ENCODE results near the gene NOP53. TPM values are rescaled to one million over a fixed set of nuclear protein-coding genes. Genes with fewer than 3 reads are reported as not detected.

The NOP53 gene
- total and polyA plus RNA-seq, 9 of the 15 experiments (the other 6 are each of a cell fraction or from before 2014, with no cell fraction given), result 6.5 to 274 (median 145) TPM

GRCh38 chr19:47697863-47698609 is 47.3 kb upstream of the NOP53 start (continued):
- peak; percentile 44; the same call in 1 of the 2 replicates for TF ChIP-seq HMGXB4 (CRISPR knock-in tag; IDR thresholded peaks at IDR 0.05)
- TF ChIP-seq SETDB1 (IDR thresholded peaks at IDR 0.05; ENCODE audit: low read length), result no peak
- no peak for TF ChIP-seq RNF2 (IDR thresholded peaks at IDR 0.05)
- peak; percentile 84 for TF ChIP-seq BCOR (IDR thresholded peaks at IDR 0.05)
- TF ChIP-seq RCOR1 (IDR thresholded peaks at IDR 0.05; ENCODE audit: borderline replicate concordance in 1 of 2, low read depth in 2 of 2, low read length in 2 of 2), result peak in 1 of 2 experiments; percentile 74; a peak in 2 of 4 replicates
- 0 out of 2 replicates have a peak, but pooled peaks have one; percentile 39 for TF ChIP-seq ETV5 (CRISPR knock-in tag; IDR thresholded peaks at IDR 0.05; ENCODE audit: low read depth)
- TF ChIP-seq RBM15 (IDR thresholded peaks at IDR 0.05; ENCODE audit: insufficient read depth, low read length), result no peak
- no peak for TF ChIP-seq ZNF354B (CRISPR knock-in tag; IDR thresholded peaks at IDR 0.05)
- peak; percentile 80 for TF ChIP-seq GABPB1 (CRISPR knock-in tag; IDR thresholded peaks at IDR 0.05)
- TF ChIP-seq SRF (CRISPR knock-in tag; IDR thresholded peaks at IDR 0.05), result peak in 1 of 2 experiments; percentile 45; a peak in 1 of 4 replicates
- 0 out of 2 replicates have a peak, but pooled peaks have one; percentile 34 for TF ChIP-seq ARID4B (CRISPR knock-in tag; IDR thresholded peaks at IDR 0.05)
- TF ChIP-seq SIN3B (IDR thresholded peaks at IDR 0.05; ENCODE audit: low read depth), result no peak
- no peak for TF ChIP-seq RBFOX2 (IDR thresholded peaks at IDR 0.05; ENCODE audit: low read depth, low read length)
- TF ChIP-seq ADNP (tag; IDR thresholded peaks at IDR 0.05), result 0 out of 2 replicates have a peak, but pooled peaks have one; percentile 48
- TF ChIP-seq MXD1 (CRISPR knock-in tag; IDR thresholded peaks at IDR 0.05; ENCODE audit: borderline replicate concordance, poor library complexity, severe bottlenecking), result no peak
- TF ChIP-seq ZNF197 (CRISPR knock-in tag; IDR thresholded peaks at IDR 0.05; ENCODE audit: low read depth), result no peak
- no peak for TF ChIP-seq FOXJ2 (tag; IDR thresholded peaks at IDR 0.05)
- no peak for TF ChIP-seq RHOXF2B (CRISPR knock-in tag; conservative IDR thresholded peaks at IDR 0.05)
- TF ChIP-seq ZNF696 (CRISPR knock-in tag; conservative IDR thresholded peaks at IDR 0.05), result no peak
- peak; percentile 41; the same call in 1 of the 2 replicates for TF ChIP-seq KLF16 (IDR thresholded peaks at IDR 0.05)
- 0 out of 2 replicates have a peak, but pooled peaks have one; percentile 37 for TF ChIP-seq HDGF (IDR thresholded peaks at IDR 0.05)
- no peak for TF ChIP-seq DIDO1 (tag; IDR thresholded peaks at IDR 0.05; ENCODE audit: low read depth)
- no peak for TF ChIP-seq ZNF174 (CRISPR knock-in tag; IDR thresholded peaks at IDR 0.05)
- TF ChIP-seq HMG20B (CRISPR knock-in tag; IDR thresholded peaks at IDR 0.05), result no peak
